WTC11 (cell line): Measurements from ENCODE around the gene GORASP1. TPM values are rescaled to one million over a fixed set of nuclear protein-coding genes. Genes with fewer than 3 reads are reported as not detected.

Experiments
- ATAC-seq: fragments of 200-7000 bp; cut with Tn5 transposase; 2 replicates; pipeline ENCODE4 v1.10.0; 2021; ENCODE audit warnings: mild to moderate bottlenecking, moderate library complexity
- CTCF ChIA-PET: fragments of 300-600 bp; sonication (Branson Sonifier 250); formaldehyde crosslinking; loops from one replicate; lab custom pipeline; 2021; ENCODE audit warnings: antibody characterized with exemption; lab: Charles Lee
- POLR2A ChIA-PET: fragments of 350-600 bp; sonication (Branson Sonifier 250); formaldehyde crosslinking; loops from one replicate; lab custom pipeline; 2021; ENCODE audit warnings: antibody characterized with exemption; lab: Charles Lee
- DNase-seq: peaks from one replicate; pipeline ENCODE4 v3.0.0; 2021; ENCODE audit warnings: low spot score
- H3K27ac Mint-ChIP-seq: 2 replicates; pipeline ENCODE4 v1.8.0; 2021; ENCODE audit warnings: mixed read lengths
- H3K27me3 Mint-ChIP-seq: 2 replicates; pipeline ENCODE4 v1.8.0; 2021; ENCODE audit warnings: low read depth, mild to moderate bottlenecking, moderate library complexity, mixed read lengths
- H3K36me3 Mint-ChIP-seq: 2 replicates; pipeline ENCODE4 v1.8.0; 2021; ENCODE audit warnings: mixed read lengths
- H3K4me1 Mint-ChIP-seq: 2 replicates; pipeline ENCODE4 v1.8.0; 2022; ENCODE audit warnings: mixed read lengths
- H3K4me3 Mint-ChIP-seq: 2 replicates; pipeline ENCODE4 v1.8.0; 2021; ENCODE audit warnings: mild to moderate bottlenecking, moderate library complexity, mixed read lengths
- H3K9me3 Mint-ChIP-seq: 2 replicates; pipeline ENCODE4 v1.8.0; 2021; ENCODE audit warnings: mixed read lengths
- ATF1 ChIP-seq: sonication (generic); formaldehyde crosslinking; IDR thresholded peaks from 2 replicates; pipeline ENCODE4 v1.8.1; 2023; ENCODE audit warnings: mild to moderate bottlenecking, moderate library complexity, missing genetic modification reagents
- CREB1 ChIP-seq: sonication (generic); formaldehyde crosslinking; IDR thresholded peaks from 2 replicates; pipeline ENCODE4 v1.8.0; 2023; ENCODE audit warnings: mild to moderate bottlenecking, missing genetic modification reagents
- FOXP4 ChIP-seq: sonication (generic); formaldehyde crosslinking; IDR thresholded peaks from 2 replicates; pipeline ENCODE4 v1.8.0; 2022; ENCODE audit warnings: mild to moderate bottlenecking, missing genetic modification reagents
- GRHL2 ChIP-seq: fragments of 250-450 bp; sonication (Bioruptor Pico); IDR thresholded peaks from 2 replicates; pipeline ENCODE4 v1.8.0; 2022; ENCODE audit warnings: mild to moderate bottlenecking, moderate library complexity; ENCODE audit not compliant: insufficient replicate concordance, severe bottlenecking
- HMGA2 ChIP-seq: fragments of 250-450 bp; sonication (Bioruptor Pico); IDR thresholded peaks from 2 replicates; pipeline ENCODE4 v1.4.0; 2021; ENCODE audit warnings: mild to moderate bottlenecking, moderate library complexity
- IRF2 ChIP-seq: sonication (generic); formaldehyde crosslinking; IDR thresholded peaks from 2 replicates; pipeline ENCODE4 v1.8.0; 2022; ENCODE audit warnings: low read depth, missing genetic modification reagents, borderline replicate concordance
- NR1H2 ChIP-seq: sonication (generic); formaldehyde crosslinking; IDR thresholded peaks from 2 replicates; pipeline ENCODE4 v1.9.0; 2021; ENCODE audit warnings: mild to moderate bottlenecking, moderate library complexity, missing genetic modification reagents
- OVOL2 ChIP-seq: fragments of 250-450 bp; sonication (Bioruptor Pico); IDR thresholded peaks from 2 replicates; pipeline ENCODE4 v1.9.0; 2021; ENCODE audit warnings: mild to moderate bottlenecking, borderline replicate concordance
- SOX15 ChIP-seq: fragments of 250-450 bp; sonication (Bioruptor Pico); IDR thresholded peaks from 2 replicates; pipeline ENCODE4 v1.9.0; 2021; ENCODE audit warnings: mild to moderate bottlenecking
- TEAD4 ChIP-seq: sonication (generic); formaldehyde crosslinking; IDR thresholded peaks from 2 replicates; pipeline ENCODE4 v1.8.0; 2022; ENCODE audit warnings: mild to moderate bottlenecking, missing genetic modification reagents
- ZNF219 ChIP-seq: sonication (generic); formaldehyde crosslinking; IDR thresholded peaks from 2 replicates; pipeline ENCODE4 v1.8.0; 2023; ENCODE audit warnings: missing genetic modification reagents, mild to moderate bottlenecking, borderline replicate concordance
- ZNF263 ChIP-seq: sonication (generic); formaldehyde crosslinking; IDR thresholded peaks from 2 replicates; pipeline ENCODE4 v1.8.1; 2022; ENCODE audit warnings: low read depth, mild to moderate bottlenecking, moderate library complexity, missing genetic modification reagents
- ZNF532 ChIP-seq: fragments of 250-450 bp; sonication (Bioruptor Pico); IDR thresholded peaks from 2 replicates; pipeline ENCODE4 v1.9.0; 2021; ENCODE audit warnings: mild to moderate bottlenecking, borderline replicate concordance
- total RNA-seq: library from RNA; stranded (reverse); gene quantifications from 3 replicates; pipeline ENCODE4 v1.2.3, GENCODE V29; 2021
- TF ChIP-seq, protein P1 (sequence below): sonication (generic); formaldehyde crosslinking; conservative IDR thresholded peaks from 2 replicates; pipeline ENCODE4 v1.8.1; 2022; ENCODE audit warnings: mild to moderate bottlenecking, missing genetic modification reagents
- TF ChIP-seq, protein P2 (sequence below): sonication (generic); formaldehyde crosslinking; IDR thresholded peaks from 2 replicates; pipeline ENCODE4 v1.8.0; 2023; ENCODE audit warnings: missing genetic modification reagents

The GORASP1 gene
- total RNA-seq, 1 experiment from 2014 or later = 47.4 TPM

DNA sequence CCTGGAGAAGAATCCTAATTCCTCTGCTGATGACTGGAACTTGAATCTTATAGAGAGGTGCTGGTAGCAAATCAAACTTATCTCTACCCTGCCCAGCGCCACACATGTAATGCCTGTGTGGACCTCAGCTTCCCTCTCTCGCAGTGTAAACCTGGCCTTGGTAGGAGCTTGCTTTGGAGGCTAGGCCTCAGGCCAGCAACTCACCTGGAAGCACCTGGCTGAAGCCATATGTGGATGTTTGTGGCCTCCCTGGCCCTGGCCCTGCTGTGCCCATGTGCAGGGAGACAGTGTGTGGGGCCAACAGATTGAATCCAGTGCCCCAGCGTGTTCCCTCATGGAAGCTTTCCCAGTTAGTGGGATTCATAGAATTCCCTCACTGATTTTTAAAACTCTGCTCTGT, 8.4 kb upstream of the GORASP1 start (continued):
- TF ChIP-seq TEAD4 (CRISPR knock-in tag) (no peak), ZNF263 (CRISPR knock-in tag) (no peak), ATF1 (CRISPR knock-in tag) (no peak), HMGA2 (CRISPR knock-in tag) (no peak), ZNF219 (CRISPR knock-in tag) (no peak), SOX15 (CRISPR knock-in tag) (no peak), OVOL2 (CRISPR knock-in tag) (no peak), ZNF532 (CRISPR knock-in tag) (no peak), IRF2 (CRISPR knock-in tag) (no peak)
- TF ChIP-seq, protein P1, sequence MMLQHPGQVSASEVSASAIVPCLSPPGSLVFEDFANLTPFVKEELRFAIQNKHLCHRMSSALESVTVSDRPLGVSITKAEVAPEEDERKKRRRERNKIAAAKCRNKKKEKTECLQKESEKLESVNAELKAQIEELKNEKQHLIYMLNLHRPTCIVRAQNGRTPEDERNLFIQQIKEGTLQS (CRISPR knock-in tag) = no peak

DNA sequence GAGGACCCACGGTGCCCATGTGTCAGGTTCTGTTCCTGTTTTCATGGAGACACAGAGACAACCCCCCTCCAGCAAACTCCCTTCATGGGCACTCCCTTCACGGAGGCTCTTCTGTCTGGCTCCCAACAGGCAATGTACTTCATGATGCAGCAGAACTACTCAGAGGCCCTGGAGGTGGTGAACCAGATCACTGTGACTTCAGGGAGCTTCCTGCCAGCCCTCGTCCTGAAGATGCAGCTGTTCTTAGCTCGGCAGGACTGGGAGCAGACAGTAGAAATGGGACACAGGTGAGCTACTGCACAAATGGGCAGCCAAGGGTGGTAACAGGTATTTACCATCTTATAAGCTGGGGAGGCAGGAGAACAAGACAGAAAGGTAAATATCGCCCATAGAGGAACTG, 7.0 kb upstream of the GORASP1 start:
- Mint-ChIP-seq H3K4me1 (no peaks in the 10 kb centered on the region), H3K4me3 (no peak overlapping the region), H3K36me3 (no peaks in the 10 kb centered on the region), H3K27ac (no peak overlapping the region), H3K9me3 (no peaks in the 10 kb centered on the region), H3K27me3 (no peaks in the 10 kb centered on the region)
- POLR2A ChIA-PET = no interaction called here
- CTCF ChIA-PET = interaction anchor here (1.0 to 2.1 kb wide), 2 partner anchors 11 to 174 kb away, joined by 4 to 8 read pairs; no protein-coding TSS in a partner anchor
- DNase-seq (no peak), ATAC-seq (no peak)
- TF ChIP-seq CREB1 (no peak), NR1H2 (CRISPR knock-in tag) (no peak), IRF2 (CRISPR knock-in tag) (no peak)
- TF ChIP-seq, protein P2, sequence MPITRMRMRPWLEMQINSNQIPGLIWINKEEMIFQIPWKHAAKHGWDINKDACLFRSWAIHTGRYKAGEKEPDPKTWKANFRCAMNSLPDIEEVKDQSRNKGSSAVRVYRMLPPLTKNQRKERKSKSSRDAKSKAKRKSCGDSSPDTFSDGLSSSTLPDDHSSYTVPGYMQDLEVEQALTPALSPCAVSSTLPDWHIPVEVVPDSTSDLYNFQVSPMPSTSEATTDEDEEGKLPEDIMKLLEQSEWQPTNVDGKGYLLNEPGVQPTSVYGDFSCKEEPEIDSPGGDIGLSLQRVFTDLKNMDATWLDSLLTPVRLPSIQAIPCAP (CRISPR knock-in tag) = no peak
- TF ChIP-seq, all 79 proteins: peak for 0

GRCh38 chr3:39113291-39113690, 5.9 kb upstream of the GORASP1 start:
- Mint-ChIP-seq H3K36me3 (no peaks in the 10 kb centered on the region), H3K27me3 (peaks cover 10% of the 10 kb centered on the region), H3K9me3 (no peaks in the 10 kb centered on the region), H3K4me1 (peaks cover 1% of the 10 kb centered on the region)
- POLR2A ChIA-PET = no interaction called here
- no peak for DNase-seq
- no peak for TF ChIP-seq GRHL2
- TF ChIP-seq FOXP4 (CRISPR knock-in tag) = no peak
- TF ChIP-seq, all 79 proteins: peak for 0
- CTCF ChIA-PET = interaction anchor here (0.6 kb wide), 1 partner anchor 175 kb away, joined by 3 read pairs; no protein-coding TSS in a partner anchor
- ATAC-seq = no peak
- Mint-ChIP-seq H3K27ac (no peak overlapping the region), H3K4me3 (no peak overlapping the region)
